Lower leg skin (tissue), 4 donors: Measurements from ENCODE around the gene PNMA6E. TPM values are rescaled to one million over a fixed set of nuclear protein-coding genes. Genes with fewer than 3 reads are reported as not detected.

ENCODE experiments used
- DNase-seq, 2 donors: peaks; one replicate each; pipeline ENCODE4 v3.0.0-alpha.2; 2019; ENCODE audit warnings: low spot score in 2 of 2
- H3K4me3 ChIP-seq: fragments of 200-600 bp; sonication (generic); 2 replicates; pipeline ENCODE4 v1.5.1; 2017; ENCODE audit warnings: mild to moderate bottlenecking, low read depth; ENCODE audit not compliant: poor library complexity, severe bottlenecking
- CTCF ChIP-seq, 3 donors: fragments of 450-650 bp; IDR thresholded peaks; one replicate each; pipeline ENCODE4 v1.5.1; 2016; ENCODE audit warnings: antibody characterized with exemption in 3 of 3, mild to moderate bottlenecking in 3 of 3, moderate library complexity in 2 of 3
- POLR2A ChIP-seq, 2 donors: fragments of 450-650 bp; IDR thresholded peaks; one replicate each; pipeline ENCODE4 v1.6.1; 2016 to 2017; ENCODE audit warnings: antibody characterized with exemption in 2 of 2, mild to moderate bottlenecking in 1 of 2, moderate library complexity in 1 of 2
- WGBS, 2 donors: methylation state at CpG; one replicate each; pipeline ENCODE4 v1.1.5; 2018; 5-methylcytosine and 5-hydroxymethylcytosine counted together
- intact Hi-C: fragments of 100-400 bp; cut with DNase I; formaldehyde crosslinking; loops from one replicate; pipeline ENCODE4 v1.15.0; 2023; ENCODE audit warnings: low total_unique reads
- total RNA-seq, 4 donors: library from RNA; depleted of rRNA; stranded (reverse); fragments of >200 nt; gene quantifications; one replicate each; pipeline ENCODE4 v1.1.0, GENCODE V29; 2016

PNMA6E gene
- total RNA-seq, 4 donors from 2014 or later = 0.13 to 0.20 TPM; not detected in 2

DNA sequence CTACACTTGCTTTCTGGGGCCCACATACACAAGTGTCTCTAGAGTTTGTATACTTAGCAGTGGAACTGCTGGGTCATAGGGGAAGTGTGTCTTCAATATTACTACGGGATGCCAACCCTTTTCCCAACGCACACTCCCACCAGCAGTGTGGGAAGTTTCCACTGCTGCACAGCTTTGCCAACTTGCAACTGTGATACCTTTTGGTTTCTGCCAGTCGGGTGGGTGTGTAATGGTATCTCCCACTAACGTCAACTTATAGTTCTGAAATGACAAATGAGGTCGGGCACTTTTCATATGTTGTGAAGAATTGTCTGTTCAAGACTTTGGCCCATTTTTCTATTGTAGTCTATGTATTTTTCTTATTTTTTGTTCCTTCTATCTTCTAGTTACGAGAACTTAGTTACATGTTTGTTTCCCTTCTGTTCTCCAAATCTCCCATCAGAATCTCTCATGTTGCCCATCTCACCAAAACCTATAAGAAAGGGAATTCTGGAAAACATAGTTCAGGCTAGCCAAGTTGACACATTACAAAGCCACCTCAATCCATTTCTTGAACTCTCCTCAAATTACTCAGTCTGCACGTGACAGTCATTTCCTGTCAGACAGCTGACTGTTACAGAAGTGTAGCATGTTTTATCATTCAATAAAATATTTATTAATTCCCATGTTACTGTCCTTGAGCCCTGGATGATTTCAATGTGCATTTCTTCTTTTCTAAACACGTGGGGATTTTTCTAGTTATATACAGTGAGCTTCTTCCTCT is 30.7 kb downstream of the PNMA6E start:
- WGBS, 2 donors = 70 to 75% methylated on average over 8 of the region's 8 CpGs
- no peak overlapping the region for H3K4me3 ChIP-seq
- no peak for TF ChIP-seq CTCF (IDR thresholded peaks at IDR 0.05)
- TF ChIP-seq POLR2A (IDR thresholded peaks at IDR 0.05) = no peak
- intact Hi-C loops = no loop called here
- DNase-seq = peak in 1 of 2 donors; percentile 26

DNA sequence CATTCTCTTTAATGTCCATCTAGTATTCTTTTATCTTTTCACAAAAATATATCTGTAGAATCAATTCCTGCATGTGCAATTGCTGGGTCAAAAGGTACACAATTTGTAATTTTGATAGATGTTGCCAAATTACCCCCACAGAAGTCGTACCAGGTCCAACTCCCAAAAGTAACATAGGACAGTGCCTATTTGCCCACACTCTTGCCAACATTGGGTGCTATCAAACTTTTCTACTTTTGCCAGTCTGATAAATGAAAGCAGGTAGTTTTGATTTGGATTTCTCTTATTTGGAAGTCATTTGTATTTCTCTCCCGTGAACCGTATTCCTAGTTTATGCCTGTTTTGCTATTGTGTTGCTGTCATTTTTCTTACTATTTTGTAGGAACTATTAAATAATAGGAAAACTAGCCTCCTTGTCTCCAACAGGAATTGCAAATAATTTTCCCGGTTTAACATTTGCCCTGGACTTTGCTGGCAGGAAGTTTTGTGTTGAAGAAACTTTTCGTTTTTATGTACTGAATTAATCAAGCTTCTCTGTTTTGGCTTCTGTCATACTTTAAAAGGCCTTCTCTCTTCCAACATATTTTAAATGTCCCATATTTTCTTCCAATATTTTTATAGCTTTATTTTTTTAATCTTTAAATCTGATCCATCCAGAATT is 34.1 kb downstream of the PNMA6E start:
- WGBS, 2 donors = 69 to 73% methylated on average over 5 of the region's 5 CpGs
- H3K4me3 ChIP-seq = no peak overlapping the region
- DNase-seq = no peak
- TF ChIP-seq POLR2A (IDR thresholded peaks at IDR 0.05) (no peak), CTCF (IDR thresholded peaks at IDR 0.05) (no peak)
- intact Hi-C loops = no loop called here

DNA sequence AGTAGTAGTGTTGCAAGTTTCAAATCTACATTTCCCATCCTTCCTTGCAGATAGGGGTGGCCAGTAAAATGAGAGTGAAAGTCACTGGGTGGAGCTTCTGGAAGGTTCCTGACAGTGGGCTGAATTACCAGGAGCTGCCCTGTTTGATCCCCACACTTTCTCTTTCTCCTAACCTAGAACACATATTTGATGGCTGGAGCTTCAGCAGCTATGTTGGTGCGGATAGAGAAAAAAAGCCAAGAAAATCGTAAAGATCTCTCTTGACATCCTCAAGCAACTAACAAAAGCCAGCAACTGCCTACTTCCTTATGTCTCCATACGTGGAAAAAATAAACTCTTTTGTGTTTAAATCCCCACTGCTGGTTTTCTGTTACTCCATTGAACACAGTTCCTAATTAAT is 35.0 kb downstream of the PNMA6E start:
- WGBS, 2 donors = 86 to 88% methylated on average over 3 of the region's 3 CpGs
- DNase-seq = no peak
- no peak overlapping the region for H3K4me3 ChIP-seq
- intact Hi-C loops = no loop called here
- TF ChIP-seq CTCF (IDR thresholded peaks at IDR 0.05) (no peak), POLR2A (IDR thresholded peaks at IDR 0.05) (no peak)

DNA sequence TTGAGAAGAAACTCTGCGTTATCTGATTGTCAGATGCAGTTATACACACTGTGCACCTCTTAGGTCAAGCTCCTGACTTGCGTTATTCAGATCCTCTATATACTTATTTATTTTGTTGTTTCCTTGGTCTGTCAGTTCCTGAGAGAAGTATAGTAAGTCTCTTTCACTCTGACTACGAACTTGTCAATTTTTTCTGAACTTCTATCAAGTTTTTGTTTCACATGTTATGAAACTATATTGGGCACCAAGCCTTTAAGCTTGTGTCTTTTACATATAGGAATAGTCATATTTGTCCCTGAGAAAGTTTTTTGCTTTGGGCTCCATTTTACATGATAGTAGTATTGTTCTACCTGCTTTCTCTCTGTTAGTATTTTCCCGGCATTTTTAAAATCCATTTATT is 35.5 kb downstream of the PNMA6E start:
- no peak for DNase-seq
- intact Hi-C loops = no loop called here
- H3K4me3 ChIP-seq = no peak overlapping the region
- WGBS, 2 donors = 80 to 87% methylated on average over 4 of the region's 4 CpGs
- TF ChIP-seq CTCF (IDR thresholded peaks at IDR 0.05) (no peak), POLR2A (IDR thresholded peaks at IDR 0.05) (no peak)

- intact Hi-C loops = no loop called here
- no peak for TF ChIP-seq CTCF (IDR thresholded peaks at IDR 0.05)
- TF ChIP-seq POLR2A (IDR thresholded peaks at IDR 0.05) = no peak
- no peak for DNase-seq
- 34 to 56% methylated on average over 2 of the region's 2 CpGs for WGBS, 2 donors
- no peak overlapping the region for H3K4me3 ChIP-seq
Measured at GRCh38 chrX:153361781-153362397, 39.3 kb downstream of the PNMA6E start.
